Measurements from ENCODE around the gene GDPGP1.

GRCh38 chr15:90211009-90211408 is 23.0 kb upstream of the GDPGP1 start:
- TF ChIP-seq, protein P1, sequence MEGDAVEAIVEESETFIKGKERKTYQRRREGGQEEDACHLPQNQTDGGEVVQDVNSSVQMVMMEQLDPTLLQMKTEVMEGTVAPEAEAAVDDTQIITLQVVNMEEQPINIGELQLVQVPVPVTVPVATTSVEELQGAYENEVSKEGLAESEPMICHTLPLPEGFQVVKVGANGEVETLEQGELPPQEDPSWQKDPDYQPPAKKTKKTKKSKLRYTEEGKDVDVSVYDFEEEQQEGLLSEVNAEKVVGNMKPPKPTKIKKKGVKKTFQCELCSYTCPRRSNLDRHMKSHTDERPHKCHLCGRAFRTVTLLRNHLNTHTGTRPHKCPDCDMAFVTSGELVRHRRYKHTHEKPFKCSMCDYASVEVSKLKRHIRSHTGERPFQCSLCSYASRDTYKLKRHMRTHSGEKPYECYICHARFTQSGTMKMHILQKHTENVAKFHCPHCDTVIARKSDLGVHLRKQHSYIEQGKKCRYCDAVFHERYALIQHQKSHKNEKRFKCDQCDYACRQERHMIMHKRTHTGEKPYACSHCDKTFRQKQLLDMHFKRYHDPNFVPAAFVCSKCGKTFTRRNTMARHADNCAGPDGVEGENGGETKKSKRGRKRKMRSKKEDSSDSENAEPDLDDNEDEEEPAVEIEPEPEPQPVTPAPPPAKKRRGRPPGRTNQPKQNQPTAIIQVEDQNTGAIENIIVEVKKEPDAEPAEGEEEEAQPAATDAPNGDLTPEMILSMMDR (IDR thresholded peaks at IDR 0.05), result no peak
- TF ChIP-seq POLR2AphosphoS5 (IDR thresholded peaks at IDR 0.05) (no peak), POLR2A (IDR thresholded peaks at IDR 0.05) (no peak)
